ENCODE data around the gene SUN2. TPM values are rescaled to one million over a fixed set of nuclear protein-coding genes. Genes with fewer than 3 reads are reported as not detected.
A peak's percentile ranks its signal among the peaks of the same experiment; 100 is the strongest.

SUN2 gene
- total and polyA plus RNA-seq, 2 of the 13 experiments (the other 11 are each of a cell fraction or from before 2014, with no cell fraction given) = 45.6 to 56.6 TPM

- no peak for TF ChIP-seq ZMYM4 (CRISPR knock-in tag; IDR thresholded peaks at IDR 0.05)
- no peak for TF ChIP-seq ZNF451 (CRISPR knock-in tag; IDR thresholded peaks at IDR 0.05)
- TF ChIP-seq ELF4 (CRISPR knock-in tag; IDR thresholded peaks at IDR 0.05; ENCODE audit: borderline replicate concordance) = no peak
- TF ChIP-seq EEA1 (CRISPR knock-in tag; IDR thresholded peaks at IDR 0.05; ENCODE audit: borderline replicate concordance) = no peak
- TF ChIP-seq ZNF446 (CRISPR knock-in tag; IDR thresholded peaks at IDR 0.05) = no peak
- TF ChIP-seq, protein P1, sequence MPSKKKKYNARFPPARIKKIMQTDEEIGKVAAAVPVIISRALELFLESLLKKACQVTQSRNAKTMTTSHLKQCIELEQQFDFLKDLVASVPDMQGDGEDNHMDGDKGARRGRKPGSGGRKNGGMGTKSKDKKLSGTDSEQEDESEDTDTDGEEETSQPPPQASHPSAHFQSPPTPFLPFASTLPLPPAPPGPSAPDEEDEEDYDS (CRISPR knock-in tag; IDR thresholded peaks at IDR 0.05) = peak; percentile 94
- TF ChIP-seq ZNF614 (CRISPR knock-in tag; IDR thresholded peaks at IDR 0.05; ENCODE audit: borderline replicate concordance) = no peak
- TF ChIP-seq, protein P2, sequence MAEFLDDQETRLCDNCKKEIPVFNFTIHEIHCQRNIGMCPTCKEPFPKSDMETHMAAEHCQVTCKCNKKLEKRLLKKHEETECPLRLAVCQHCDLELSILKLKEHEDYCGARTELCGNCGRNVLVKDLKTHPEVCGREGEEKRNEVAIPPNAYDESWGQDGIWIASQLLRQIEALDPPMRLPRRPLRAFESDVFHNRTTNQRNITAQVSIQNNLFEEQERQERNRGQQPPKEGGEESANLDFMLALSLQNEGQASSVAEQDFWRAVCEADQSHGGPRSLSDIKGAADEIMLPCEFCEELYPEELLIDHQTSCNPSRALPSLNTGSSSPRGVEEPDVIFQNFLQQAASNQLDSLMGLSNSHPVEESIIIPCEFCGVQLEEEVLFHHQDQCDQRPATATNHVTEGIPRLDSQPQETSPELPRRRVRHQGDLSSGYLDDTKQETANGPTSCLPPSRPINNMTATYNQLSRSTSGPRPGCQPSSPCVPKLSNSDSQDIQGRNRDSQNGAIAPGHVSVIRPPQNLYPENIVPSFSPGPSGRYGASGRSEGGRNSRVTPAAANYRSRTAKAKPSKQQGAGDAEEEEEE (CRISPR knock-in tag; IDR thresholded peaks at IDR 0.05; ENCODE audit: borderline replicate concordance) = no peak
- TF ChIP-seq SALL1 (CRISPR knock-in tag; IDR thresholded peaks at IDR 0.05) = peak; percentile 51; the same call in 1 of the 2 replicates
- peak; percentile 94 for TF ChIP-seq ZNF3 (CRISPR knock-in tag; IDR thresholded peaks at IDR 0.05)
- TF ChIP-seq HDAC2 (CRISPR knock-in tag; IDR thresholded peaks at IDR 0.05) = 0 out of 2 replicates have a peak, but pooled peaks have one; percentile 46
- no peak for TF ChIP-seq PHF20 (CRISPR knock-in tag; IDR thresholded peaks at IDR 0.05)
- TF ChIP-seq ZNF891 (CRISPR knock-in tag; IDR thresholded peaks at IDR 0.05) = no peak
- no peak for TF ChIP-seq SOX5 (CRISPR knock-in tag; IDR thresholded peaks at IDR 0.05; ENCODE audit: borderline replicate concordance)
- no peak for TF ChIP-seq ZBTB25 (CRISPR knock-in tag; IDR thresholded peaks at IDR 0.05)
- TF ChIP-seq PAWR (CRISPR knock-in tag; IDR thresholded peaks at IDR 0.05; ENCODE audit: borderline replicate concordance) = no peak
- TF ChIP-seq ZNF773 (CRISPR knock-in tag; IDR thresholded peaks at IDR 0.05; ENCODE audit: borderline replicate concordance) = no peak
- no peak for TF ChIP-seq KLF9 (CRISPR knock-in tag; IDR thresholded peaks at IDR 0.05; ENCODE audit: low read depth)
- no peak for TF ChIP-seq NFKBIZ (CRISPR knock-in tag; IDR thresholded peaks at IDR 0.05)
- TF ChIP-seq ZNF747 (CRISPR knock-in tag; IDR thresholded peaks at IDR 0.05; ENCODE audit: borderline replicate concordance) = no peak
- TF ChIP-seq ZNF441 (CRISPR knock-in tag; IDR thresholded peaks at IDR 0.05; ENCODE audit: borderline replicate concordance) = no peak
- TF ChIP-seq HOXA7 (CRISPR knock-in tag; IDR thresholded peaks at IDR 0.05) = no peak
- TF ChIP-seq, protein P3, sequence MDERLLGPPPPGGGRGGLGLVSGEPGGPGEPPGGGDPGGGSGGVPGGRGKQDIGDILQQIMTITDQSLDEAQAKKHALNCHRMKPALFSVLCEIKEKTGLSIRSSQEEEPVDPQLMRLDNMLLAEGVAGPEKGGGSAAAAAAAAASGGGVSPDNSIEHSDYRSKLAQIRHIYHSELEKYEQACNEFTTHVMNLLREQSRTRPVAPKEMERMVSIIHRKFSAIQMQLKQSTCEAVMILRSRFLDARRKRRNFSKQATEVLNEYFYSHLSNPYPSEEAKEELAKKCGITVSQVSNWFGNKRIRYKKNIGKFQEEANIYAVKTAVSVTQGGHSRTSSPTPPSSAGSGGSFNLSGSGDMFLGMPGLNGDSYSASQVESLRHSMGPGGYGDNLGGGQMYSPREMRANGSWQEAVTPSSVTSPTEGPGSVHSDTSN (CRISPR knock-in tag; IDR thresholded peaks at IDR 0.05) = peak; percentile 100
- TF ChIP-seq NFRKB (IDR thresholded peaks at IDR 0.05) = no peak
- no peak for TF ChIP-seq ZNF879 (CRISPR knock-in tag; IDR thresholded peaks at IDR 0.05)
- no peak for TF ChIP-seq ZNF7 (CRISPR knock-in tag; IDR thresholded peaks at IDR 0.05)
- TF ChIP-seq NCOA2 (CRISPR knock-in tag; IDR thresholded peaks at IDR 0.05) = peak; percentile 18; the same call in 1 of the 2 replicates
- TF ChIP-seq ELF3 (CRISPR knock-in tag; IDR thresholded peaks at IDR 0.05) = peak; percentile 63
- TF ChIP-seq ZNF670 (CRISPR knock-in tag; IDR thresholded peaks at IDR 0.05; ENCODE audit: borderline replicate concordance) = no peak
Measured at GRCh38 chr22:38705235-38706100, 50.3 kb downstream of the SUN2 start, which contains the start of gene GTPBP1 (continued).

Data from HepG2 (cell line).